ENCODE results near the gene SCN3B. TPM values are rescaled to one million over a fixed set of nuclear protein-coding genes. Genes with fewer than 3 reads are reported as not detected.

The SCN3B gene
- total and polyA plus RNA-seq, 2 of the 13 experiments (the other 11 are each of a cell fraction or from before 2014, with no cell fraction given) = 0.07 to 0.11 TPM

- in situ Hi-C loops (cut with HindIII; ENCODE audit: extremely low pct_ligation_motif_present, low pct_unique_long_range_greater_than_20kb) = no loop called here
- WGBS (ENCODE audit: low lambda C conversion rate) = 85% methylated on average over 9 of the region's 9 CpGs
- no peak for FAIRE-seq
- ChIA-PET CTCF (ENCODE audit: low intra/inter-chr PET ratio, low total read pairs) (no interaction called here), POLR2A (no interaction called here)
- Histone ChIP-seq H3K36me3 (replicated peaks in 1 of 2; ENCODE audit: control insufficient read depth in 1 of 2, insufficient read depth in 2 of 2, low read length in 2 of 2) (no peaks in the 10 kb centered on the region), H3K4me3 (replicated peaks in 1 of 3; ENCODE audit: insufficient read depth in 1 of 3, low read depth in 2 of 3, low read length in 3 of 3) (no peak overlapping the region), H3K9ac (ENCODE audit: insufficient read depth, low read depth, low read length) (no peak overlapping the region), H3K4me2 (ENCODE audit: low read depth, low read length) (no peak overlapping the region), H3K4me1 (ENCODE audit: insufficient read depth, low read length) (no peaks in the 10 kb centered on the region), H3K27ac (ENCODE audit: extremely low read length, insufficient read depth, low read length) (no peak overlapping the region), H3K9me3 (ENCODE audit: low read length) (no peaks in the 10 kb centered on the region), H2AFZ (ENCODE audit: low read length) (no peak overlapping the region), H3K27me3 (ENCODE audit: control insufficient read depth in 1 of 2, insufficient read depth in 2 of 2, low read length in 2 of 2) (no peaks in the 10 kb centered on the region), H3K79me2 (ENCODE audit: insufficient read depth, low read length) (no peaks in the 10 kb centered on the region), H4K20me1 (ENCODE audit: insufficient read depth, low read length) (no peaks in the 10 kb centered on the region)
- ATAC-seq = no peak
- no TSS peak for BruUV-seq (replicated peaks)
- intact Hi-C loops (cut with micrococcal nuclease; ENCODE audit: unreplicated experiment) = no loop called here
- no peak for DNase-seq (ENCODE audit: low spot score)
- TF ChIP-seq, protein P1, sequence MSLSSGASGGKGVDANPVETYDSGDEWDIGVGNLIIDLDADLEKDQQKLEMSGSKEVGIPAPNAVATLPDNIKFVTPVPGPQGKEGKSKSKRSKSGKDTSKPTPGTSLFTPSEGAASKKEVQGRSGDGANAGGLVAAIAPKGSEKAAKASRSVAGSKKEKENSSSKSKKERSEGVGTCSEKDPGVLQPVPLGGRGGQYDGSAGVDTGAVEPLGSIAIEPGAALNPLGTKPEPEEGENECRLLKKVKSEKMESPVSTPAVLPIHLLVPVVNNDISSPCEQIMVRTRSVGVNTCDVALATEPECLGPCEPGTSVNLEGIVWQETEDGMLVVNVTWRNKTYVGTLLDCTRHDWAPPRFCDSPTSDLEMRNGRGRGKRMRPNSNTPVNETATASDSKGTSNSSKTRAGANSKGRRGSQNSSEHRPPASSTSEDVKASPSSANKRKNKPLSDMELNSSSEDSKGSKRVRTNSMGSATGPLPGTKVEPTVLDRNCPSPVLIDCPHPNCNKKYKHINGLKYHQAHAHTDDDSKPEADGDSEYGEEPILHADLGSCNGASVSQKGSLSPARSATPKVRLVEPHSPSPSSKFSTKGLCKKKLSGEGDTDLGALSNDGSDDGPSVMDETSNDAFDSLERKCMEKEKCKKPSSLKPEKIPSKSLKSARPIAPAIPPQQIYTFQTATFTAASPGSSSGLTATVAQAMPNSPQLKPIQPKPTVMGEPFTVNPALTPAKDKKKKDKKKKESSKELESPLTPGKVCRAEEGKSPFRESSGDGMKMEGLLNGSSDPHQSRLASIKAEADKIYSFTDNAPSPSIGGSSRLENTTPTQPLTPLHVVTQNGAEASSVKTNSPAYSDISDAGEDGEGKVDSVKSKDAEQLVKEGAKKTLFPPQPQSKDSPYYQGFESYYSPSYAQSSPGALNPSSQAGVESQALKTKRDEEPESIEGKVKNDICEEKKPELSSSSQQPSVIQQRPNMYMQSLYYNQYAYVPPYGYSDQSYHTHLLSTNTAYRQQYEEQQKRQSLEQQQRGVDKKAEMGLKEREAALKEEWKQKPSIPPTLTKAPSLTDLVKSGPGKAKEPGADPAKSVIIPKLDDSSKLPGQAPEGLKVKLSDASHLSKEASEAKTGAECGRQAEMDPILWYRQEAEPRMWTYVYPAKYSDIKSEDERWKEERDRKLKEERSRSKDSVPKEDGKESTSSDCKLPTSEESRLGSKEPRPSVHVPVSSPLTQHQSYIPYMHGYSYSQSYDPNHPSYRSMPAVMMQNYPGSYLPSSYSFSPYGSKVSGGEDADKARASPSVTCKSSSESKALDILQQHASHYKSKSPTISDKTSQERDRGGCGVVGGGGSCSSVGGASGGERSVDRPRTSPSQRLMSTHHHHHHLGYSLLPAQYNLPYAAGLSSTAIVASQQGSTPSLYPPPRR (CRISPR knock-in tag; IDR thresholded peaks at IDR 0.05; ENCODE audit: borderline replicate concordance) = no peak
- TF ChIP-seq ZNF850 (CRISPR knock-in tag; conservative IDR thresholded peaks at IDR 0.05) = no peak
- TF ChIP-seq ZNF83 (CRISPR knock-in tag; IDR thresholded peaks at IDR 0.05; ENCODE audit: borderline replicate concordance) = no peak
- TF ChIP-seq BHLHE40 (IDR thresholded peaks at IDR 0.05; ENCODE audit: low read length) = no peak
- no peak for TF ChIP-seq TBX2 (CRISPR knock-in tag; IDR thresholded peaks at IDR 0.05; ENCODE audit: borderline replicate concordance)
- no peak for TF ChIP-seq ZNF709 (CRISPR knock-in tag; IDR thresholded peaks at IDR 0.05)
- no peak for TF ChIP-seq ZNF138 (CRISPR knock-in tag; IDR thresholded peaks at IDR 0.05; ENCODE audit: low read depth)
- TF ChIP-seq ZNF841 (CRISPR knock-in tag; IDR thresholded peaks at IDR 0.05; ENCODE audit: borderline replicate concordance) = no peak
- TF ChIP-seq REL (CRISPR knock-in tag; conservative IDR thresholded peaks at IDR 0.05) = no peak
- no peak for TF ChIP-seq JUNB (CRISPR knock-in tag; IDR thresholded peaks at IDR 0.05; ENCODE audit: borderline replicate concordance)
- TF ChIP-seq SRSF4 (IDR thresholded peaks at IDR 0.05; ENCODE audit: low read depth, low read length, poor library complexity, severe bottlenecking) = no peak
- no peak for TF ChIP-seq NR2F2 (IDR thresholded peaks at IDR 0.05; ENCODE audit: borderline replicate concordance, low read depth)
Measured at GRCh38 chr11:123622576-123622975, 31.8 kb downstream of the SCN3B start.
